GM21390 (cell line): ENCODE data around the gene PITPNM1.
"Not testable (repeated sequence)": the region's sequence is repeated elsewhere in the genome, so short reads cannot be mapped to it uniquely, and the experiment has no call there.

Experiments
- ATAC-seq: cut with Tn5 transposase; IDR thresholded peaks from one replicate; pipeline ENCODE4 v1.9.1; 2021; ENCODE audit not compliant: unreplicated experiment

PITPNM1 gene

GRCh38 chr11:67523556-67524479 lies 18.7 kb upstream of the PITPNM1 start:
- no peak for ATAC-seq

GRCh38 chr11:67522844-67523555 lies 17.8 kb upstream of the PITPNM1 start, which contains the start of gene CABP2:
Gene CABP2 (minus strand): TSS chr11:67523446. CDS start chr11:67523326, 120 bp downstream.
- no peak for ATAC-seq

- no peak for ATAC-seq
Observed at GRCh38 chr11:67522338-67522737, 17.2 kb upstream of the PITPNM1 start.

- ATAC-seq, result no peak
Observed at GRCh38 chr11:67521924-67522323, 16.8 kb upstream of the PITPNM1 start.

GRCh38 chr11:67520856-67521824 lies 16.0 kb upstream of the PITPNM1 start:
- ATAC-seq, result no peak

- ATAC-seq, result no peak
Observed at GRCh38 chr11:67519726-67520125, 14.6 kb upstream of the PITPNM1 start.

- no peak for ATAC-seq
Observed at GRCh38 chr11:67517784-67518552, 12.8 kb upstream of the PITPNM1 start.

- no peak for ATAC-seq
Observed at GRCh38 chr11:67516806-67517205, 11.6 kb upstream of the PITPNM1 start.

GRCh38 chr11:67514116-67514515 lies 9.0 kb upstream of the PITPNM1 start:
- ATAC-seq, result no peak

GRCh38 chr11:67511558-67511957 lies 6.4 kb upstream of the PITPNM1 start:
- not testable (repeated sequence) for ATAC-seq

- no peak for ATAC-seq
Observed at GRCh38 chr11:67510023-67510345, 4.8 kb upstream of the PITPNM1 start.

- ATAC-seq, result peak; percentile 38
Observed at GRCh38 chr11:67508486-67509121, 3.4 kb upstream of the PITPNM1 start.

- peak; percentile 66 for ATAC-seq
Observed at GRCh38 chr11:67507864-67508485, 2.8 kb upstream of the PITPNM1 start, which contains the start of gene CDK2AP2. Gene CDK2AP2 (minus strand): TSS chr11:67508162. CDS start chr11:67508082, 80 bp downstream.

- no peak for ATAC-seq
Observed at GRCh38 chr11:67507242-67507863, 2.2 kb upstream of the PITPNM1 start.

GRCh38 chr11:67506426-67507051 lies 1.4 kb upstream of the PITPNM1 start:
- ATAC-seq, result no peak

- no peak for ATAC-seq
Observed at GRCh38 chr11:67505605-67506396, 638 bp upstream of the PITPNM1 start.
